Parathyroid adenoma (tissue), 2 donors: ENCODE data around the gene ZNF507.
A peak's percentile ranks its signal among the peaks of the same experiment; 100 is the strongest.

Experiments used
- H2AFZ ChIP-seq: fragments of 300-600 bp; sonication (generic); one replicate; pipeline ENCODE4 v1.7.0; 2017; ENCODE audit warnings: antibody characterized with exemption, mild to moderate bottlenecking
- H3K27ac ChIP-seq: fragments of 300-600 bp; sonication (generic); one replicate; pipeline ENCODE4 v1.7.0; 2017
- H3K27me3 ChIP-seq: fragments of 300-600 bp; sonication (generic); one replicate; pipeline ENCODE4 v1.7.0; 2017; ENCODE audit warnings: low read length; ENCODE audit not compliant: control insufficient read depth, insufficient read depth
- H3K36me3 ChIP-seq: fragments of 300-600 bp; sonication (generic); one replicate; pipeline ENCODE4 v1.7.0; 2017; ENCODE audit warnings: low read length; ENCODE audit not compliant: control insufficient read depth, insufficient read depth
- H3K4me1 ChIP-seq: fragments of 300-600 bp; sonication (generic); one replicate; pipeline ENCODE4 v1.7.0; 2017; ENCODE audit warnings: control low read depth
- H3K4me2 ChIP-seq: fragments of 300-600 bp; sonication (generic); one replicate; pipeline ENCODE4 v1.7.0; 2017; ENCODE audit warnings: low read length
- H3K4me3 ChIP-seq: fragments of 300-600 bp; sonication (generic); one replicate; pipeline ENCODE4 v1.7.0; 2017; ENCODE audit warnings: low read depth, low read length
- H3K79me2 ChIP-seq: fragments of 300-600 bp; sonication (generic); one replicate; pipeline ENCODE4 v1.7.0; 2017; ENCODE audit warnings: control low read depth
- H3K9ac ChIP-seq: fragments of 300-600 bp; sonication (generic); one replicate; pipeline ENCODE4 v1.7.0; 2017; ENCODE audit warnings: mild to moderate bottlenecking
- H3K9me3 ChIP-seq: fragments of 300-600 bp; sonication (generic); one replicate; pipeline ENCODE4 v1.7.0; 2017; ENCODE audit warnings: low read length; ENCODE audit not compliant: control insufficient read depth
- TF ChIP-seq, protein P1 (sequence below): fragments of 300-600 bp; sonication (generic); IDR thresholded peaks from one replicate; pipeline ENCODE4 v1.7.0; 2017; ENCODE audit warnings: antibody characterized with exemption, mild to moderate bottlenecking
- donor health status: primary hyperparathyroidism.

ZNF507 gene

DNA sequence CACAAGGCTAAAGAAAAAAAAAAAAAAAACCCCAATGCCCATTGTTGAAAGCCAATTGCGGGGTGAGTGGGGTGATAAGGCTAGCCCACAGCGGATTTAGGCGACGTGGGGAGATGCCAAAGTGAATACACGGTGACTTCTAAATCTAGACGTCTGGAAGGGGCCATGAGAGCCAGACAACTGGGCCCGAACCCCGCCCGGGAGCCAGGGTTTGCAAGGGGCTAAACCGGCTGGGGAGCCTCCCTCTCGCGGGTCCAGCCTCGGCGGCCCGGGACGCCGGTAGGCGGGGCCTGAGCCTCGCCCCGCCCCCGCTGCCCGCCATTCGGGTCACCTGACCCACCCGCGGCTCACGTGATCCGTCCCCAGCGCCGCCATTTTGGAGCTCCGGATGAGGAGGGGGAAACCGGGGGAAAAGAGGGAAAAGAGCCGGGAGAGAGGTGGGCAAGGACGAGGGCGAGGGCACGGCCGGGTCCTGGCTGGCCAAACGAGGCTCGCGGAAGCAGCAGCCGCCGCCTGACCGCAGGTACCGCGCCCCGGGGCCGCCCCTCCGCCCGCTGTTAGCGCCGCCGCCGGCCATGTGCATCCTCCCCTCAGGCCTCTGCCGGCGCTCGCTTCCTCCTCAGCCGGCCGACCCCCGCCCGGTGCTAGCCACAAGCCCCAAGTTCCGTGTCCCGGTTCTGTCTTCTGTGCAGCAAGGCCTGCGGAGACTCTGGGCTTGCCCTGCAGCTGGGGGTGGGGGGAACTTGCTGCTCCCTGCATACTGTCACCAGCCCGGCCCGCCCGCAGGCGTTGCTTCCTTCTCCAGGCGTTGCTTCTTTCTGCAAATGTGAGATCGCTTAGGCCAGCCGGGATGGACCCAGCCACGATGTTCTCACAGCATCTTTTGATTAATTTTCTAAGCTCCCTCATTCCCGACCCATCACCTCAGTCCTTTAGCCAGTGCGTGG lies at the start of gene ZNF507:
ZNF507 (plus strand) TSS at position 350 of the 947 bp plus-strand sequence. CDS start 7,221 bp downstream, outside the sequence.
- peak within 1 kb of the TSS; percentile 66 for H3K27ac ChIP-seq
- H3K4me2 ChIP-seq: peak within 1 kb of the TSS; percentile 85
- peak within 1 kb of the TSS; percentile 55 for H3K9ac ChIP-seq
- TF ChIP-seq, protein P1, sequence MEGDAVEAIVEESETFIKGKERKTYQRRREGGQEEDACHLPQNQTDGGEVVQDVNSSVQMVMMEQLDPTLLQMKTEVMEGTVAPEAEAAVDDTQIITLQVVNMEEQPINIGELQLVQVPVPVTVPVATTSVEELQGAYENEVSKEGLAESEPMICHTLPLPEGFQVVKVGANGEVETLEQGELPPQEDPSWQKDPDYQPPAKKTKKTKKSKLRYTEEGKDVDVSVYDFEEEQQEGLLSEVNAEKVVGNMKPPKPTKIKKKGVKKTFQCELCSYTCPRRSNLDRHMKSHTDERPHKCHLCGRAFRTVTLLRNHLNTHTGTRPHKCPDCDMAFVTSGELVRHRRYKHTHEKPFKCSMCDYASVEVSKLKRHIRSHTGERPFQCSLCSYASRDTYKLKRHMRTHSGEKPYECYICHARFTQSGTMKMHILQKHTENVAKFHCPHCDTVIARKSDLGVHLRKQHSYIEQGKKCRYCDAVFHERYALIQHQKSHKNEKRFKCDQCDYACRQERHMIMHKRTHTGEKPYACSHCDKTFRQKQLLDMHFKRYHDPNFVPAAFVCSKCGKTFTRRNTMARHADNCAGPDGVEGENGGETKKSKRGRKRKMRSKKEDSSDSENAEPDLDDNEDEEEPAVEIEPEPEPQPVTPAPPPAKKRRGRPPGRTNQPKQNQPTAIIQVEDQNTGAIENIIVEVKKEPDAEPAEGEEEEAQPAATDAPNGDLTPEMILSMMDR: no peak
- H3K4me1 ChIP-seq: no peaks in the 10 kb centered on the region
- peaks cover 18% of the 10 kb centered on the region for H3K79me2 ChIP-seq
- no peaks in the 10 kb centered on the region for H3K27me3 ChIP-seq
- no peaks in the 10 kb centered on the region for H3K36me3 ChIP-seq
- peak within 1 kb of the TSS; percentile 66 for H3K4me3 ChIP-seq
- peak within 1 kb of the TSS; percentile 99 for H2AFZ ChIP-seq
- no peaks in the 10 kb centered on the region for H3K9me3 ChIP-seq

DNA sequence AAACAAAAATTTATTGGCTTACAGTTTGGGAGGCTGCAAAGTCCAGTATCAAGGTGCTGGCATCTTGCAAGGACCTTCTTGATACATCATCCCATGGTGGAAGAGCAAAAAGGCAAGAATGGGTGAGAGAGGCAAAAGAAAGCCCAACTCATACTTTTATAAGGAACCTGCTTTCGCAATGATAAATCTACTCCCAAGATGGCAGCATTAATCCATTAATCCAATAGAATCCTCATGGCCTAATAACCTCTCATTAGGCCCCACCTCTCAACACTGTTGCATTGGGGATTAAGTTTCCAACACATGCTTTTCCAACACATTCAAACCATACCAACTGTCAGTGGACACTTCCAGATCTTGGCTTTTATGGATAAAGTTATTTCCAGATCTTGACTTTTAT lies 48.7 kb upstream of the ZNF507 start:
- no peaks in the 10 kb centered on the region for H3K4me1 ChIP-seq
- H3K9ac ChIP-seq: no peak overlapping the region
- no peaks in the 10 kb centered on the region for H3K36me3 ChIP-seq
- no peaks in the 10 kb centered on the region for H3K27me3 ChIP-seq
- no peak overlapping the region for H3K4me3 ChIP-seq
- no peak overlapping the region for H2AFZ ChIP-seq
- no peak overlapping the region for H3K27ac ChIP-seq
- H3K9me3 ChIP-seq: no peaks in the 10 kb centered on the region
- no peak overlapping the region for H3K4me2 ChIP-seq
- H3K79me2 ChIP-seq: no peaks in the 10 kb centered on the region
- TF ChIP-seq, protein P1: no peak

DNA sequence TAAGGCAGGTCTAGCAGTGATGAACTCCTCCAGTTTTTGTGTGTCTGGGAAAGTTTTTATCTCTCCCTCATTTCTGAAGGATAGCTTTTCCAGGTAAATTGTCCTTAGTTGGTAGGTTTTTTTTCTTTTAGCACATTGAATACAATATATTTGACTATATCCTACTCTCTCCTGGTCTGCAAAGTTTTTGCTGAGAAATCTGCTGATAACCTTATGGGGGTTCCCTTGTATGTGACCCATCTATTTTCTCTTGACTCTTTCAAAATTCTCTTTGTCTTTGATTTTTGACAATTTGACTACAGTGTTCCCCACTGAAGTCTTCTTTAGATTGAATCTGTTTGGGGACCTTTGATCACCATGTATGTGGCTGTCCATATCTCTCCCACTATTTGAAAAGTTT lies 42.6 kb upstream of the ZNF507 start:
- H3K27ac ChIP-seq: no peak overlapping the region
- H3K9me3 ChIP-seq: no peaks in the 10 kb centered on the region
- H3K36me3 ChIP-seq: no peaks in the 10 kb centered on the region
- no peak overlapping the region for H3K9ac ChIP-seq
- TF ChIP-seq, protein P1: no peak
- no peak overlapping the region for H3K4me3 ChIP-seq
- H3K27me3 ChIP-seq: no peaks in the 10 kb centered on the region
- no peaks in the 10 kb centered on the region for H3K4me1 ChIP-seq
- no peaks in the 10 kb centered on the region for H3K79me2 ChIP-seq
- H2AFZ ChIP-seq: no peak overlapping the region
- no peak overlapping the region for H3K4me2 ChIP-seq

DNA sequence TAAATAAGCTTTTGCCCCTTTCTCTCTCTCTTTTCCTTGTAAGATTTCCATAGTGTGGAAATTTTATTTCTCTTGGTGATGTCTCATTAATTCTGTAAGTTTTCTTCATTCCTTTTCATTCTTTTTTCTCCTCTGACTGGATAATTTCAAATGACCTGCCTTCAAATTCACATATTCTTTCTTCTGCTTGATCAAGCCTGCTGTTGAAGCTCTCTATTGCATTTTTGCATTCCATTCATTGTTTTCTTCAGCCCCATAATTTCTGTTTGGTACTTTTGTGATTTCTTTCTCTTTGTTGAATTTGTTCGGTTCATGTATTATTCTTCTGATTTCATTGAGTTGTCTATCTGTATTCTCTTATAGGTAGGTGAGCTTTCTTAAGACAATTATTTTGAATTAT lies 42.2 kb upstream of the ZNF507 start:
- TF ChIP-seq, protein P1: no peak
- H3K4me3 ChIP-seq: no peak overlapping the region
- no peaks in the 10 kb centered on the region for H3K9me3 ChIP-seq
- H3K27me3 ChIP-seq: no peaks in the 10 kb centered on the region
- no peak overlapping the region for H3K9ac ChIP-seq
- no peaks in the 10 kb centered on the region for H3K4me1 ChIP-seq
- no peak overlapping the region for H3K4me2 ChIP-seq
- no peak overlapping the region for H3K27ac ChIP-seq
- no peak overlapping the region for H2AFZ ChIP-seq
- no peaks in the 10 kb centered on the region for H3K36me3 ChIP-seq
- H3K79me2 ChIP-seq: no peaks in the 10 kb centered on the region

DNA sequence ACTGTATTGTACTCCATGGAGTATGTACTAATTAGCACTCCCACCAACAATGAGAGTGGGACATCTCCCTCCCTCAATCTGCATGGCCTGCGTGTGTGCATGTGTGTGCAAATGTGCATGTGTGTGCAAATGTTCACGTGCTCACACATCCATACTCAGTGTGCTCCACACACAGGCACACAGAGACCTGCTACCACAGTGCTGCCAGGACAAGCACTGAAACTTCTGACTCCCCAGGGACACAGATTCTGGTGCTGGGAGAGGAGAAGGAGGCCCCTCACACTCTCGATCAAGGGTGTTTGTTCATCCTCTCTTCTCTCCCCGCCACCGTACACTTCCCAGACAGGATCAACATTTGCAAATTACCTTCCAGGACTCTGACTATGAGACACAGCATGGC lies 37.8 kb upstream of the ZNF507 start:
- TF ChIP-seq, protein P1: no peak
- no peak overlapping the region for H2AFZ ChIP-seq
- no peak overlapping the region for H3K4me3 ChIP-seq
- no peak overlapping the region for H3K9ac ChIP-seq
- no peak overlapping the region for H3K4me2 ChIP-seq
- no peaks in the 10 kb centered on the region for H3K36me3 ChIP-seq
- no peaks in the 10 kb centered on the region for H3K9me3 ChIP-seq
- H3K79me2 ChIP-seq: no peaks in the 10 kb centered on the region
- H3K27me3 ChIP-seq: no peaks in the 10 kb centered on the region
- H3K4me1 ChIP-seq: no peaks in the 10 kb centered on the region
- H3K27ac ChIP-seq: no peak overlapping the region
